NCI-H146 treated with DMSO at 0.1 percent for 48 hours (cell line): Measurements from ENCODE around the gene NPAS2.

Experiments used
- DNase-seq: peaks from one replicate; lab custom pipeline; 2025; ENCODE audit not compliant: unreplicated experiment; lab: John Stamatoyannopoulos, UW

Gene NPAS2

GRCh38 chr2:100962366-100963025, 142.6 kb downstream of the NPAS2 start:
- no peak for DNase-seq

DNA sequence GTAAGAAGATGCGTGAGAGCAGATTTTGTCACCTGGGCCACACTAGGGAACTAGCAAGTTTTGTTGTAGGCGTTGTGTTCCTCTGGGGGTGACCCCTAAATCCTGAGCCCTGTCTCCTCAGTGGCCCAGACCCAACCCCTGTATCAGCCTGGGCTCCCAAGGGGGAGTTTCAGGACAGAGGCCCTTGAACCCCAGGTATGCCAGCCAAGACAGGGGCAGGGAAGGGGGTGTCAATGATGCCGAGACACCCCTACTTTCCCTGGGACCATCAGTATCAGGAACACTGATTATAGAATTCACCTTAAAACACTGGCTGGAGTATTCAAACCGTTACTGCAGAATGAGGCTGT, 143.1 kb downstream of the NPAS2 start:
- DNase-seq, result no peak

DNA sequence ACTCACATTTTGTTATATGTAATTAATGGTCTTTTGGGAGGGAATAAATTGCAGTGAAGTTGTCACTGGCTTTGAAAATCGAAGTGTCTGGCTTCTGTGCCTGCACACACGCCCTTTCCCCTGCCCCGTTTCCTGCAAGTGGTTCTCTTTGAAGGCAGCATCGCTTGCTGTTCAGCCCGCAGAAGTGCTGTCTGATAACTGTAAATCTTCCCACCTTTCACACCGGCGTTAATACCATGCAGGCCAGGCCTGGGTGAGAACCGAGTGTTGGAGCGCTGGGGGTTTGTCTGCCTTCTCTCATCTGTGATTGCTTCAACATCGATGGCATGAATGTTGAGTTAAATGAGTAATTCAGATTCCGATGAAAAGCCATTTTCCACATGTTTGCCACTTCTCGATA, 144.3 kb downstream of the NPAS2 start:
- DNase-seq, result no peak

DNA sequence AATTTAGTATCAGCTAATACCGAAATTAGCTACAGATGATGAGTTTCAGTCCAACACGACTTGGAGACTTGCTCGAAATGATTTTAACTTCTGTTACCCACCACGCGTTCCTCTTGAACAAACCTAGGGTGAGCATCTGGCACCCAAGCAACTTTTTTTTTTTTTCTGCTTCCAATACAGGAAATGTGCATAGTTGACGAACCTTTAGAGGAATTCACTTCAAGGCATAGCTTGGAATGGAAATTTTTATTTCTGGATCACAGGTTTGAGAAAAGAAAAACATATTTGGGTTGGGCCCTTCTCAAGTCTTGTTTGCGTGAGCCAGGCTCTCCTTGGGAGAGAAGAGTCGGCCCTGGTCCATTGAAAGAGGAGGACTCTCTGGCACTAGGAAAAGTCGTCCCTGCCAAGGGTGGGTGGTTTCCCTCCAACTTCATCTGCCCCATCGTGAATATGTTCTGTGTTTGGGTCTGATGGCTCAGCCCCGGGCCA, 144.8 kb downstream of the NPAS2 start:
- no peak for DNase-seq

DNA sequence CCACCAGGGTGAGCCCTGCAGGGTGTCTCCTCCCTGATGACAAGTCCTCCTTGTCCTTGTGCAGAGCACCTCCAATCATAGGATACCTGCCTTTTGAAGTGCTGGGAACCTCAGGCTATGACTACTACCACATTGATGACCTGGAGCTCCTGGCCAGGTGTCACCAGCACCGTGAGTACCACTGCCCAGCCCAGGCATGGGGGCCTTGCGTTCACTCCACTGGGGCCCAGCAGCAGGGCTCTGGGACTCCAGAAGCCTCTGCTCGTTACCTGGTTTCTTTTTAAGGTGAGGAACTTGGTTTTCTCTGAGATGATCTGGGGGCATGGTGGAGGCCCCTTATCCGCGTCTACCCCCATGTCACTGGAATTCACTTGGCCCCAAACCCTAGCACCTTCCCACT, 145.7 kb downstream of the NPAS2 start:
- no peak for DNase-seq

- DNase-seq, result no peak
Observed at GRCh38 chr2:100967716-100968115, 147.8 kb downstream of the NPAS2 start.

GRCh38 chr2:100968146-100969145, 148.5 kb downstream of the NPAS2 start:
- no peak for DNase-seq

- no peak for DNase-seq
Observed at GRCh38 chr2:100969998-100970397, 150.1 kb downstream of the NPAS2 start.

GRCh38 chr2:100971221-100971620, 151.3 kb downstream of the NPAS2 start:
- DNase-seq, result no peak

GRCh38 chr2:100972452-100972851, 152.5 kb downstream of the NPAS2 start:
- no peak for DNase-seq

GRCh38 chr2:100974712-100975520, 155.0 kb downstream of the NPAS2 start:
- no peak for DNase-seq

GRCh38 chr2:100975521-100975785, 155.5 kb downstream of the NPAS2 start:
- no peak for DNase-seq

- DNase-seq, result no peak
Observed at GRCh38 chr2:100976061-100976460, 156.1 kb downstream of the NPAS2 start.

DNA sequence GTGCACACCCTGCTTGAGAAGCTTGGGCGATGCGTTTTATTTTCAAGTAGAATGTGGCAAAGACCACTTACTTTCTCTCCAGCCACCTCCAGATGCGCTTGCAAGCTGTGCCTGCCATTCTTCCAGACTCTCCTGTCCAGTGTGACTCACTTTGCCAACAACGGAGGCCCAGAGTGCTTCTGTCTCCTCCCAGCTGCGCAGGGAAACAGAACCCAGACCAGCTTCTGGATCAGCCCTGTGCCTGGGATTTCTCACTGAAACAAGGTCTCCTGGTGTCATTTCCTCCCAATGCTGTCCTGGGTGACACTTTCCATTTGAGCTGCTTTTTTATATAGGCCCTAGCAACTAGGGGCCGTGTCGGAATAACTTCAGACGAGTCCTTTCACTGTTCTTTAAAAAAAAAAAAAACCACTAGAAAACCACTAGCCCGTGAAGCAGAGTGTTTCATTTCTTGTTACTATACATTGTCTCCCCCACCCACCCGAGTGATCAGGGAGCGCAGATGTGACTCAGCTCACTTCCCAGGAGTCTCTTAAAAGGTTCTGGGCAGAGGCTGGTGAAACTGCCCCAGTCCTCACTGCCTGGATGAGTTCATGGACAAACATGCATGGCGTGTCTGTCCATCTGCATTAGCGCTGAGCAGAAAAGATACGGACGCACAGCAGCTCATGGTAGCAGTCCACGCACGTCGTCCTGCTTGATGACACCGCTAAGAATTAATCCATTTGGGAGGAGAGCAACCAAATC, 156.9 kb downstream of the NPAS2 start:
- no peak for DNase-seq

DNA sequence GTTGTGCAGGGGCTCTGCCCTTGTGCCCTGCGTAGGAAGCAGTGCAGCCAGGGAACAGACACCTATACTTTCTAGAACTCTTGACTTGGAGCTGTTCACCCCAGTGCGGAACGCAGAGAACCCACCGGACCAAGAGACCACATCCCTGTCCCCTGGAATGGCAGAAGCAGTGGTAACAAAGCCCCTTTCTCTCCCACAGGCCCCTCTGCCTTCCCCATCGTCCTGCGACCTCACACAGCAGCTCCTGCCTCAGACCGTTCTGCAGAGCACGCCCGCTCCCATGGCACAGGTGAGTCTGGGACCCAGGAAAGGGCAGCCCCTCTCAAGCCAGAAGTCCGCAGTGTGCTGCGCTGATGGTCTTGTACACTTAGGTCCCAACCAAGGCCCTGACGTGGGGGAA, 157.6 kb downstream of the NPAS2 start:
- DNase-seq, result no peak

DNA sequence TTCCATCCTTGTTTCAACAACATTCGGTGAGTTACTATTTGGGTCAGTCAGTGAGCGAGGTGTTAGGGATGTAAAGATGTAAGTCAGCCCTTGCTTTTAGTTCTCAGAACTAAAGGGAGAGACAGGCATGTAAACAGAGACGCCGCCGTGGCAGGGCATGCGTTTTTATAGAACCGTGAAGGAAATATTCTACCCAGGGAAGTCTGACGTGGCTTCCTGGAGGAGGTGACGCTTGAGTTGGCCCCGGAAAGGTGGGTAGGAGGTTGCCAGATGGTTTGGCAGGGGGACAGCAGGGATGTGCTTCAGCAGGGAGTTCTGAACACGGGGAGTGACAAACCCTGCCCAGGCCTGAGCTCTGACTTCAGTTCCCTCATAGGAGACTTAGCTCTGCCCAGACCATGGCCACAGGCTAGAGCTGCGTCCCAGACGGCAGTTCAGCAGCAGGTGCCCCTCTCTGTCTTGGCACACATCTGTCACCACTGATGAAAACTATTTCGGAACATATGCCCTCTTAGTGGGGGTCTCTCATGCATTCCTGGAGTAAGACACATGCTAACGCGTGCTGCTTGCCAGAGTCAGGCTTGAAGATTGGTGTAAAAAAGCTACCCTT, 158.7 kb downstream of the NPAS2 start:
- DNase-seq, result no peak

DNA sequence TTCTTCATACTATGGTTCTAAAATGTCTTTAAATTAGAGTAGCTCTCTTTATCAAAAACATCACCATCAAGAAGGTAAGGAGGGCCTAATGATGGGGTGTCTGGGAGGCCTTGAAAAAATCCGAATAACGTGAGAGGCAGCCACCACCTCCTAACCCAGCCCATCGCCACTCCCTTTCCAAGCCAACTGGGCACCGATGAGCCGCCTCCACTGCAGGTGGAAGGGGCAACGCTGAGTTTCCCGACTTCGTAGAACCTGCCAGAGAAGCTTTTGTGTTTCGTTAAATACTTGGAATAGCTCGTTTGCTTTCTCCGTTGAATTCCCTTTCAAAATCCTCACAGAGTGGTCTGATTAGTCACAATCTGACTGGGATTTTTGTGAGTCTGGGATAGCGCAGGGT, 160.1 kb downstream of the NPAS2 start:
- DNase-seq, result no peak

GRCh38 chr2:100981011-100981410, 161.1 kb downstream of the NPAS2 start:
- DNase-seq, result no peak

DNA sequence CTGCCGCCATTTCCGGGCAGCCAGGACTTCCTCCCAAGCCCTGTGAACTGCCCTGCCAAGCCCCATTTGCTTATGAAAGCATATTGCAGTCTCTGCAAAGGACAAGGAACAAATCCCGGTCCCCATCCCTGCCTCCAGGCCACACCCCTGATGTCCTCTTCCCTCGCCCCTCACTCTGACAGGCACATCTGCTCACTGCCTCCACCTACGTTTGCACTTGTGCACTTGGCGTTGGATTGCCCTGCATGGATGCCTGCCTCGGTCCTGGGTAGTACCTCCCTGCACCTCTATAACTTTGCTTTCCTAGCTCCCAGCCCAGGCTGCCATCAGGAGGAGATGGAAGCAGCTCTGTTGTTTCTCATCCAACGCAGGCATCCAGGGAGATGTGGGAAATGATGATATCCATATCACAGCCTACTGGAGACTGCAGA, 162.5 kb downstream of the NPAS2 start:
- no peak for DNase-seq

DNA sequence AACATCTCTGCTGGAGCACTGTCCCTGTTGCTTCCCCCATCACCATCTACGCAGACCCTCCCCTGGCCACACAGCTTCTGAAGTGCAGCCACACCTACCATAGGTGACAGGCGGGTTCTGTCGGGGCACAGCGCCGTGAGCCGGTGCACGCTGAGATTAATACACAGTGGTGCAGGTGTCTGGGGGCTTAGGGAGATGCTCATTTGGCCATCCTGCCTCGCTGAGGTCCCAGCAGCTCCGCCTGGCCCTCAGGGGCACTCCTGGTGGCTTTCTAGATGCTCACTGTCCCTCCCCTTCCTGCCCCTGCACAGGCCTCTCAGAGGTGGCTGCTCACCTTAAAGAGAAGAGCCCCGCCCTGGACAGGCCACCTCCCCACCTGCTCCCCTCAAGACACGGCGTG, 163.3 kb downstream of the NPAS2 start:
- DNase-seq, result no peak
